Measurements from ENCODE around the gene PCF11.
"Not testable (repeated sequence)": the region's sequence is repeated elsewhere in the genome, so short reads cannot be mapped to it uniquely, and the experiment has no call there.

PCF11 gene

GRCh38 chr11:83156996-83157593 lies at the start of gene PCF11:
PCF11 (plus strand) TSS chr11:83157131; CDS start chr11:83157440, 309 bp downstream.
- H3K4me3 ChIP-seq, result peak within 1 kb of the TSS; percentile 82 to 99 (median 94)

GRCh38 chr11:83112886-83113285 lies 44.0 kb upstream of the PCF11 start:
- no peak overlapping the region for H3K27ac ChIP-seq

More at GRCh38 chr11:83156996-83157593, at the start of gene PCF11:
- peak within 1 kb of the TSS; percentile 92 to 100 (median 99) for H3K27ac ChIP-seq

GRCh38 chr11:83115026-83115425 lies 41.9 kb upstream of the PCF11 start:
- H3K27ac ChIP-seq, result no peak overlapping the region
- H3K4me3 ChIP-seq, result no peak overlapping the region

More at GRCh38 chr11:83112886-83113285, 44.0 kb upstream of the PCF11 start:
- no peak overlapping the region for H3K4me3 ChIP-seq

- no peak overlapping the region for H3K27ac ChIP-seq
These were observed 41.4 kb upstream of the PCF11 start for GRCh38 chr11:83115551-83115950.

GRCh38 chr11:83116015-83116641 lies 40.8 kb upstream of the PCF11 start:
- peak overlapping the region in 1 of 21 experiments; percentile 16 for H3K27ac ChIP-seq
- no peak overlapping the region for H3K4me3 ChIP-seq

More at GRCh38 chr11:83115551-83115950, 41.4 kb upstream of the PCF11 start:
- no peak overlapping the region for H3K4me3 ChIP-seq

GRCh38 chr11:83118814-83119213 lies 38.1 kb upstream of the PCF11 start:
- H3K27ac ChIP-seq, result peak overlapping the region in 1 of 21 experiments; percentile 20
- no peak overlapping the region for H3K4me3 ChIP-seq

GRCh38 chr11:83119216-83119615 lies 37.7 kb upstream of the PCF11 start:
- H3K27ac ChIP-seq, result no peak overlapping the region
- no peak overlapping the region for H3K4me3 ChIP-seq

- H3K4me3 ChIP-seq, result no peak overlapping the region
- H3K27ac ChIP-seq, result no peak overlapping the region
These were observed 36.6 kb upstream of the PCF11 start for GRCh38 chr11:83120327-83120726.

- Histone ChIP-seq H3K27ac (no peak overlapping the region), H3K4me3 (no peak overlapping the region)
These were observed 34.9 kb upstream of the PCF11 start for GRCh38 chr11:83122050-83122449.

- H3K4me3 ChIP-seq, result no peak overlapping the region
- H3K27ac ChIP-seq, result no peak overlapping the region
These were observed 34.2 kb upstream of the PCF11 start for GRCh38 chr11:83122766-83123165.

- Histone ChIP-seq H3K27ac (no peak overlapping the region), H3K4me3 (no peak overlapping the region)
These were observed 32.1 kb upstream of the PCF11 start for GRCh38 chr11:83124636-83125424.

- no peak overlapping the region for H3K4me3 ChIP-seq
- H3K27ac ChIP-seq, result no peak overlapping the region
These were observed 31.4 kb upstream of the PCF11 start for GRCh38 chr11:83125577-83125976.

- Histone ChIP-seq H3K27ac (peak overlapping the region in 2 of 21 experiments; percentile 18 to 43), H3K4me3 (no peak overlapping the region)
These were observed 29.7 kb upstream of the PCF11 start for GRCh38 chr11:83127310-83127637.

- Histone ChIP-seq H3K4me3 (no peak overlapping the region), H3K27ac (no peak overlapping the region)
These were observed 24.7 kb upstream of the PCF11 start for GRCh38 chr11:83132191-83132590.

- H3K4me3 ChIP-seq, result peak overlapping the region in 1 of 7 experiments; percentile 5
- not testable (repeated sequence) for H3K27ac ChIP-seq
These were observed 23.7 kb upstream of the PCF11 start for GRCh38 chr11:83133266-83133665.

- no peak overlapping the region for H3K27ac ChIP-seq
These were observed 17.6 kb upstream of the PCF11 start for GRCh38 chr11:83139310-83139709.

GRCh38 chr11:83140691-83141455 lies 16.1 kb upstream of the PCF11 start:
- Histone ChIP-seq H3K4me3 (no peak overlapping the region), H3K27ac (peak overlapping the region in 1 of 21 experiments; percentile 26)

More at GRCh38 chr11:83139310-83139709, 17.6 kb upstream of the PCF11 start:
- H3K4me3 ChIP-seq, result no peak overlapping the region

- H3K27ac ChIP-seq, result no peak overlapping the region
- H3K4me3 ChIP-seq, result no peak overlapping the region
These were observed 9.0 kb upstream of the PCF11 start for GRCh38 chr11:83147895-83148294.

- no peak overlapping the region for H3K4me3 ChIP-seq
- H3K27ac ChIP-seq, result peak overlapping the region in 1 of 21 experiments; percentile 43
These were observed 6.5 kb upstream of the PCF11 start for GRCh38 chr11:83150450-83150849.
